Panc1 (cell line): ENCODE data around the gene RNF214.

Source experiments
- POLR2AphosphoS5 ChIP-seq: IDR thresholded peaks from 2 replicates; pipeline ENCODE4 v1.6.1; 2012; ENCODE audit warnings: mild to moderate bottlenecking, low read depth, low read length, moderate library complexity
- TCF7L2 ChIP-seq: IDR thresholded peaks from 2 replicates; pipeline ENCODE4 v1.6.1; 2011; ENCODE audit warnings: mild to moderate bottlenecking, low read depth, low read length, inconsistent platforms
- TF ChIP-seq, protein P1 (sequence below): fragments of 450-650 bp; IDR thresholded peaks from 2 replicates; pipeline ENCODE4 v1.5.1; 2017; ENCODE audit warnings: mild to moderate bottlenecking

DNA sequence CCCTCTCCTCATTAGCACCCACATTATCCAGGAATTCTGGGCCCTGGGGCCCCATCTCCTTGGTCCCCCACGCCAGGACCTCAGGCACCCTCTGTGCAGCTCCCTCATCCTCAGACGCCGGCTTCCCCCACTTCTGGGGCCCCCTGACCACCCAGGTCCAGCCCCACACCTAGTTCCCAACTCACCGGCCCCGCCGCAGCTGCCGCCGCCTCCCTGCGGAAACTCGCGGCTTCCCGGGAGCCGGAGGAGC is 704 bp upstream of the RNF214 start, which contains the start of gene PCSK7:
- TF ChIP-seq, protein P1, sequence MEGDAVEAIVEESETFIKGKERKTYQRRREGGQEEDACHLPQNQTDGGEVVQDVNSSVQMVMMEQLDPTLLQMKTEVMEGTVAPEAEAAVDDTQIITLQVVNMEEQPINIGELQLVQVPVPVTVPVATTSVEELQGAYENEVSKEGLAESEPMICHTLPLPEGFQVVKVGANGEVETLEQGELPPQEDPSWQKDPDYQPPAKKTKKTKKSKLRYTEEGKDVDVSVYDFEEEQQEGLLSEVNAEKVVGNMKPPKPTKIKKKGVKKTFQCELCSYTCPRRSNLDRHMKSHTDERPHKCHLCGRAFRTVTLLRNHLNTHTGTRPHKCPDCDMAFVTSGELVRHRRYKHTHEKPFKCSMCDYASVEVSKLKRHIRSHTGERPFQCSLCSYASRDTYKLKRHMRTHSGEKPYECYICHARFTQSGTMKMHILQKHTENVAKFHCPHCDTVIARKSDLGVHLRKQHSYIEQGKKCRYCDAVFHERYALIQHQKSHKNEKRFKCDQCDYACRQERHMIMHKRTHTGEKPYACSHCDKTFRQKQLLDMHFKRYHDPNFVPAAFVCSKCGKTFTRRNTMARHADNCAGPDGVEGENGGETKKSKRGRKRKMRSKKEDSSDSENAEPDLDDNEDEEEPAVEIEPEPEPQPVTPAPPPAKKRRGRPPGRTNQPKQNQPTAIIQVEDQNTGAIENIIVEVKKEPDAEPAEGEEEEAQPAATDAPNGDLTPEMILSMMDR: no peak
- TF ChIP-seq POLR2AphosphoS5 (no peak; the same call in 1 of the 2 replicates), TCF7L2 (no peak)
